ENCODE data around the gene CD6. TPM values are rescaled to one million over a fixed set of nuclear protein-coding genes. Genes with fewer than 3 reads are reported as not detected.

The CD6 gene
- total RNA-seq, 1 donor from 2014 or later = 12.0 TPM

DNA sequence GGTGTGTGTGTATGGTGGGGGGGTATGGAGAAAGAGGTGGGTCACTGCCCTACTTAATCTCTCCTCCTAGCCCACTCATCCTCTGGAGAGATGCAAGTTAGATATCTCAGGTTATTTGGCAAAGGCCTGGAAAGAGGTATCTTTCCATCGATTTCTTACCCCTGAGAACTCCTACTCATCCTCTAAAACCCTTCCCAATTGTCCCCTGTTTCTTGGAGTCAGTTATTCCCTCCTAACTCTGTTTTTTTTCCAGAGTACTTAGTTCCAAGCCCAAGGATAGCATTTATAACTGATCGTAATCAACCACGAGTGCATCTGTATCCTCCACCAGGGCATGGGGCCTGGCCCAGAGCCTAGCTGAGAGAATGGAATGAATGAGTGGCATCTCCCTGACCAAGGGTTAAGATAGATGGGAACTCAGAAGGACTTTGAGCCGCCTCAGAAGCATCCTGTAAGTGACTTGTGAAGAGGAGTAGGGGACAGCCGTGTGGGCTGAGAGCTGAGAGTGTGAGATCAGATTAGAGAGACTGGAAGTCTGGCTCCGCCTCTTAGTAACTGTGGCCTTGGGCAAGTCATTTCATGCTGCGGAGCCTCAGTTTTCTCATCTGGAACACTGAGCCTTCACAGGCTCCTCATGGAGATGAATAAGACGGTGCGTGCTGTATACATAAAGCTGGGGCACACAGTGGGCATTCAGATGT lies 16.2 kb downstream of the CD6 start:
- CTCF ChIA-PET = interaction anchor here (2.7 kb wide), 1 partner anchor 18 kb away, joined by 11 read pairs; no protein-coding TSS in a partner anchor
- intact Hi-C loops (cut with micrococcal nuclease) = loop anchor here (2.0 to 5.0 kb wide), 3 partner anchors 17 to 73 kb away; partner anchors contain the start of gene CD6

DNA sequence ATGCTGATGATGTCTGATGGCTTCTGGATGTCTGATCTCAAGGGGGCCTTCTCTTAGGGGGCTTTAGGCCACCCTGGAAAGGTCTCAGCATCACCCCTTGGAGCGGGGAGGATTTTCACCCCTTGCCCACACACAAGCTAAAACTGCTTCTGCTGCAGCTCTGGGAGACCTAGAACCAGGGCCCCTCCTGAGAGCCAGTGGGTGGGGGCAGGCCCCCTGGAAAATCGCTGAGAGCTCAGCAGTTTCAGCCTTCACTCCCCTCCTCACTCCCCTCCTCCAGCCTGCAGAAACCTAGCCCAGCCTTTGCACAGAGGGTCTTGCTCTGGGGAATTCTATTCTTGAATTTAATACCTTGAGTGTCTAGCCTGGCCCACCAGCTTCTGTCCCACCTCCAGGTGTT lies 17.2 kb downstream of the CD6 start:
- H3K36me3 Mint-ChIP-seq (ENCODE audit: low read depth) = no peaks in the 10 kb centered on the region

More for the DNA sequence above, 16.2 kb downstream of the CD6 start:
- Mint-ChIP-seq H3K9me3 (no peaks in the 10 kb centered on the region), H3K4me3 (no peak overlapping the region), H3K36me3 (ENCODE audit: low read depth) (no peaks in the 10 kb centered on the region), H3K27ac (peak overlapping the region; percentile 0), H3K4me1 (peaks cover 56% of the 10 kb centered on the region), H3K27me3 (no peaks in the 10 kb centered on the region)
- ATAC-seq (ENCODE audit: low read depth) = no peak
- POLR2A ChIA-PET = interaction anchor here (2.8 kb wide), 1 partner anchor 73 kb away, joined by 13 read pairs; the partner anchor contains the start of gene TMEM109
- TF ChIP-seq, protein P1, sequence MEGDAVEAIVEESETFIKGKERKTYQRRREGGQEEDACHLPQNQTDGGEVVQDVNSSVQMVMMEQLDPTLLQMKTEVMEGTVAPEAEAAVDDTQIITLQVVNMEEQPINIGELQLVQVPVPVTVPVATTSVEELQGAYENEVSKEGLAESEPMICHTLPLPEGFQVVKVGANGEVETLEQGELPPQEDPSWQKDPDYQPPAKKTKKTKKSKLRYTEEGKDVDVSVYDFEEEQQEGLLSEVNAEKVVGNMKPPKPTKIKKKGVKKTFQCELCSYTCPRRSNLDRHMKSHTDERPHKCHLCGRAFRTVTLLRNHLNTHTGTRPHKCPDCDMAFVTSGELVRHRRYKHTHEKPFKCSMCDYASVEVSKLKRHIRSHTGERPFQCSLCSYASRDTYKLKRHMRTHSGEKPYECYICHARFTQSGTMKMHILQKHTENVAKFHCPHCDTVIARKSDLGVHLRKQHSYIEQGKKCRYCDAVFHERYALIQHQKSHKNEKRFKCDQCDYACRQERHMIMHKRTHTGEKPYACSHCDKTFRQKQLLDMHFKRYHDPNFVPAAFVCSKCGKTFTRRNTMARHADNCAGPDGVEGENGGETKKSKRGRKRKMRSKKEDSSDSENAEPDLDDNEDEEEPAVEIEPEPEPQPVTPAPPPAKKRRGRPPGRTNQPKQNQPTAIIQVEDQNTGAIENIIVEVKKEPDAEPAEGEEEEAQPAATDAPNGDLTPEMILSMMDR (IDR thresholded peaks at IDR 0.05) = no peak
- DNase-seq = no peak

DNA sequence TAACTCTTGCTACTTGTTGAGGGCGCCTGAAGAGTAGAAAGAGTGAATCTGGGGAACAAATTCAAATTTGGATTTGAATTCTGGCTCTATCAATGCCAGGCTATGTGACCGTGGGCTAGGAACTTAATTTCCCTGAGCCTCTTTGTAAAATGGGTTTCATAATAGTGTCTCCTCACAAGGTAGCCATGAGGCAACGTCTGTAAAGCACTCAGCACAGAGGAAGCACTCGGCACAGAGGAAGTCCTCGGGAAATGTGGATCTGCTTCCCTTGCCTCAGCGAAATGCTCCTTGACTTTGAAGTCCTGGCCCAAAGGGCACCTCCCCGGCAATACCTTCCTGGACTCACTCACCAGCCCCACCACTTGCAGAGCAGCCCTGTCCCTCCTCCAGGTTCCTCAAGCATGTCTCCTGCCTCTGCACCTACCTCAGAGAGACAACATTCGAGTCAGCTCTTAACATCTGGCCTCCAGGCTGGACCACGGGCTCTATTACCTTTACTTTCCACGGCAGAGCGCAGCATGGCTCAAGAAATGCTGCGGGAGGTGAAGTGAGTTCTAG lies 17.7 kb downstream of the CD6 start:
- ChIA-PET CTCF (interaction anchor here (2.7 kb wide), 1 partner anchor 20 kb away, joined by 11 read pairs; no protein-coding TSS in a partner anchor), POLR2A (interaction anchor here (0.6 to 2.8 kb wide), 4 partner anchors 21 to 82 kb away, joined by 3 to 13 read pairs (median 4); partner anchors contain the start of gene TMEM109)
- Mint-ChIP-seq H3K27ac (peak overlapping the region; percentile 73), H3K4me3 (no peak overlapping the region), H3K27me3 (peaks cover 4% of the 10 kb centered on the region), H3K36me3 (ENCODE audit: low read depth) (no peaks in the 10 kb centered on the region), H3K9me3 (no peaks in the 10 kb centered on the region), H3K4me1 (peaks cover 46% of the 10 kb centered on the region)
- intact Hi-C loops (cut with micrococcal nuclease) = loop anchor here (2.0 to 5.0 kb wide), 3 partner anchors 18 to 72 kb away; partner anchors contain the start of gene CD6
- peak; percentile 94 for ATAC-seq (ENCODE audit: low read depth)
- no peak for DNase-seq
- TF ChIP-seq, protein P1 (IDR thresholded peaks at IDR 0.05) = no peak

More for the DNA sequence above, 17.2 kb downstream of the CD6 start:
- intact Hi-C loops (cut with micrococcal nuclease) = loop anchor here (2.0 to 5.0 kb wide), 3 partner anchors 18 to 72 kb away; partner anchors contain the start of gene CD6
- DNase-seq (no peak), ATAC-seq (ENCODE audit: low read depth) (no peak)
- ChIA-PET CTCF (interaction anchor here (0.7 to 2.7 kb wide), 2 partner anchors 17 to 19 kb away, joined by 4 to 11 read pairs; partner anchors contain the start of gene CD6), POLR2A (interaction anchor here (0.9 to 2.8 kb wide), 3 partner anchors 22 to 82 kb away, joined by 3 to 13 read pairs (median 3); partner anchors contain the start of gene TMEM109)
- H3K27ac Mint-ChIP-seq = peak overlapping the region; percentile 73
- no peaks in the 10 kb centered on the region for H3K9me3 Mint-ChIP-seq
- H3K27me3 Mint-ChIP-seq = peaks cover under 1% of the 10 kb centered on the region
- TF ChIP-seq, protein P1 (IDR thresholded peaks at IDR 0.05) = no peak
- no peak overlapping the region for H3K4me3 Mint-ChIP-seq
- H3K4me1 Mint-ChIP-seq = peaks cover 51% of the 10 kb centered on the region

DNA sequence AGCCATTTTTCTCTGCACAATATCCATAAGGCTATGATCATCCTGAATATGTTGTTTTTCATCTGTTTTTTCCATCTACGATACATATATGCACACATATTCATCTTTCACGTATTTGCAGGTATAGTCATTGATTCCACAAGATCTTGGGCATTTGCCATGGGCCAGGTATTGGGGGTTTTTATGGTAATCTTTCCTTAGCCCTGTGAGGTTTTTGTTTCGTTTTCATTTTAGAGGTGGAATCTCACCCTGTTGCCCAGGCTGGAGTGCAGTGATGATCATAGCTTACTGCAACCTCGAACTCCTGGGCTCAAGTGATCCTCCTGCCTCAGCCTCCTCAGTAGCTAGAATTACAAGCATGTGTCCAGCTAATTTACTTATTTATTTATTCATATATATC lies 20.0 kb downstream of the CD6 start:
- CTCF ChIA-PET = interaction anchor here (0.9 kb wide), 1 partner anchor 21 kb away, joined by 3 read pairs; no protein-coding TSS in a partner anchor
- intact Hi-C loops (cut with micrococcal nuclease) = no loop called here
- TF ChIP-seq, protein P1 (IDR thresholded peaks at IDR 0.05) = no peak
- Mint-ChIP-seq H3K9me3 (no peaks in the 10 kb centered on the region), H3K27me3 (peaks cover 4% of the 10 kb centered on the region), H3K4me1 (peaks cover 28% of the 10 kb centered on the region), H3K27ac (no peak overlapping the region), H3K36me3 (ENCODE audit: low read depth) (no peaks in the 10 kb centered on the region), H3K4me3 (no peak overlapping the region)
- POLR2A ChIA-PET = interaction anchor here (0.7 kb wide), 1 partner anchor 51 kb away, joined by 6 read pairs; no protein-coding TSS in a partner anchor
- no peak for DNase-seq
- no peak for ATAC-seq (ENCODE audit: low read depth)

Data from activated B cell treated with CpG ODN at 0.5 μM for 24 hours (primary cell).